H1 (cell line): ENCODE measurements around the gene KCNMA1. TPM values are rescaled to one million over a fixed set of nuclear protein-coding genes. Genes with fewer than 3 reads are reported as not detected.

Experiments
- CTCF ChIA-PET: fragments of 300-600 bp; sonication (Branson Sonifier 250); formaldehyde crosslinking; loops from one replicate; lab custom pipeline; 2021; ENCODE audit not compliant: partially characterized antibody; lab: Charles Lee
- POLR2A ChIA-PET: fragments of 300-600 bp; sonication (Branson Sonifier 250); formaldehyde crosslinking; loops from one replicate; lab custom pipeline; 2021; ENCODE audit warnings: inconsistent platforms; ENCODE audit not compliant: partially characterized antibody; lab: Charles Lee
- DNase-seq, 2 experiments: peaks; one replicate each; pipeline versions ENCODE4 v3.0.0 to v3.0.0-alpha.2; 2010 to 2022; ENCODE audit warnings: low spot score in 2 of 2, low read depth in 1 of 2, mixed read lengths in 1 of 2
- FAIRE-seq: peaks from 2 replicates; lab custom pipeline; 2011; peaks lifted over from hg19 to GRCh38; lab: Jason Lieb, UNC
- H2AFZ ChIP-seq: 2 replicates; pipeline ENCODE4 v1.8.1; 2012; ENCODE audit warnings: low read length, inconsistent platforms
- H2AK5ac ChIP-seq: 2 replicates; pipeline ENCODE4 v1.6.1; 2013; ENCODE audit warnings: low read depth, low read length
- H2BK120ac ChIP-seq: replicated peaks from 2 replicates; pipeline ENCODE3; 2013; ENCODE audit warnings: low read depth, low read length, inconsistent platforms
- H2BK12ac ChIP-seq: 2 replicates; pipeline ENCODE4 v1.6.1; 2013; ENCODE audit warnings: low read depth, low read length
- H2BK15ac ChIP-seq: 2 replicates; pipeline ENCODE4 v1.6.1; 2013; ENCODE audit warnings: low read length
- H2BK20ac ChIP-seq: 2 replicates; pipeline ENCODE4 v1.6.1; 2013; ENCODE audit warnings: low read length
- H2BK5ac ChIP-seq: 2 replicates; pipeline ENCODE4 v1.6.1; 2013; ENCODE audit warnings: low read depth, low read length
- H3K14ac ChIP-seq: 2 replicates; pipeline ENCODE4 v1.6.1; 2013; ENCODE audit warnings: inconsistent platforms; ENCODE audit not compliant: insufficient read length
- H3K18ac ChIP-seq: 2 replicates; pipeline ENCODE4 v1.6.1; 2013; ENCODE audit warnings: low read length; ENCODE audit errors: extremely low read depth
- H3K23ac ChIP-seq: 2 replicates; pipeline ENCODE4 v1.6.1; 2013; ENCODE audit warnings: inconsistent platforms; ENCODE audit not compliant: insufficient read length
- H3K23me2 ChIP-seq: 2 replicates; pipeline ENCODE4 v1.6.1; 2013; ENCODE audit warnings: low read depth, low read length
- H3K27ac ChIP-seq: 2 replicates; pipeline ENCODE4 v1.6.1; 2011; ENCODE audit warnings: low read depth, low read length, inconsistent platforms
- H3K27me3 ChIP-seq, 4 experiments: replicated peaks in 1 of 4; 1 replicate in 1 of 4; 2 replicates in 3 of 4; pipeline versions ENCODE4 v1.6.1 to v1.8.1; 2011 to 2013; ENCODE audit warnings: low read length in 3 of 4, mild to moderate bottlenecking in 3 of 4, inconsistent platforms in 2 of 4, mixed read lengths in 2 of 4, moderate library complexity in 1 of 4; ENCODE audit not compliant: control insufficient read depth in 3 of 4, insufficient read depth in 3 of 4; ENCODE audit errors: extremely low read depth in 1 of 4
- H3K36me3 ChIP-seq, 4 experiments: 2 replicates each; pipeline versions ENCODE4 v1.6.1 to v1.8.1; 2011 to 2013; ENCODE audit warnings: mild to moderate bottlenecking in 4 of 4, low read length in 3 of 4, moderate library complexity in 2 of 4, control low read depth in 1 of 4, inconsistent platforms in 1 of 4; ENCODE audit not compliant: insufficient read depth in 4 of 4, control insufficient read depth in 2 of 4
- H3K4ac ChIP-seq: replicated peaks from 2 replicates; pipeline ENCODE3; 2013; ENCODE audit warnings: low read length, low read depth, mixed read lengths, inconsistent platforms; ENCODE audit not compliant: insufficient read length
- H3K4me1 ChIP-seq, 4 experiments: replicated peaks in 1 of 4; 1 replicate in 1 of 4; 2 replicates in 3 of 4; pipeline versions ENCODE4 v1.6.1 to v1.8.1; 2011 to 2013; ENCODE audit warnings: low read length in 3 of 4, inconsistent platforms in 2 of 4, mixed read lengths in 1 of 4; ENCODE audit not compliant: insufficient read depth in 4 of 4, control insufficient read depth in 3 of 4
- H3K4me2 ChIP-seq, 2 experiments: 2 replicates each; pipeline versions ENCODE4 v1.6.1 to v1.8.1; 2011 to 2013; ENCODE audit warnings: low read depth in 2 of 2, low read length in 2 of 2, control low read depth in 1 of 2, inconsistent platforms in 1 of 2, mild to moderate bottlenecking in 1 of 2; ENCODE audit not compliant: insufficient read depth in 1 of 2
- H3K4me3 ChIP-seq, 4 experiments: fragments of 200-600, 300-600 bp in 1 of 4; sonication (generic), shearing (Covaris generic), sonication (Bioruptor Twin) in 1 of 4; 2 replicates each; pipeline versions ENCODE4 v1.5.1 to v1.8.1; 2011 to 2016; ENCODE audit warnings: low read length in 4 of 4, low read depth in 3 of 4, control low read depth in 2 of 4, inconsistent platforms in 2 of 4, mild to moderate bottlenecking in 2 of 4, mixed read lengths in 1 of 4, moderate library complexity in 1 of 4; ENCODE audit not compliant: insufficient read depth in 2 of 4; ENCODE audit errors: extremely low read depth in 1 of 4
- H3K56ac ChIP-seq: replicated peaks from 2 replicates; pipeline ENCODE3; 2013; ENCODE audit warnings: low read depth, mild to moderate bottlenecking, mixed read lengths, low read length, inconsistent platforms; ENCODE audit not compliant: insufficient read length
- H3K79me1 ChIP-seq: 2 replicates; pipeline ENCODE4 v1.6.1; 2013; ENCODE audit warnings: low read depth, low read length, control low read depth
- H3K79me2 ChIP-seq, 2 experiments: 2 replicates each; pipeline versions ENCODE4 v1.6.1 to v1.8.1; 2012 to 2013; ENCODE audit warnings: low read length in 2 of 2, mild to moderate bottlenecking in 2 of 2, inconsistent platforms in 1 of 2; ENCODE audit not compliant: insufficient read depth in 2 of 2, control insufficient read depth in 1 of 2
- H3K9ac ChIP-seq, 4 experiments: replicated peaks in 1 of 4; 1 replicate in 1 of 4; 2 replicates in 3 of 4; pipeline versions ENCODE4 v1.6.1 to v1.8.1; 2011 to 2013; ENCODE audit warnings: low read depth in 3 of 4, low read length in 3 of 4, control low read depth in 2 of 4, mild to moderate bottlenecking in 2 of 4, moderate library complexity in 2 of 4, inconsistent platforms in 1 of 4; ENCODE audit errors: extremely low read depth in 1 of 4
- H3K9me3 ChIP-seq, 2 experiments: 2 replicates each; pipeline versions ENCODE4 v1.6.1 to v1.8.1; 2012 to 2013; ENCODE audit warnings: mild to moderate bottlenecking in 2 of 2, moderate library complexity in 2 of 2, control low read depth in 1 of 2, inconsistent platforms in 1 of 2, low read depth in 1 of 2, low read length in 1 of 2, mixed read lengths in 1 of 2; ENCODE audit not compliant: insufficient read depth in 2 of 2
- H4K20me1 ChIP-seq, 2 experiments: replicated peaks in 1 of 2; 2 replicates each; pipeline versions ENCODE3 to v1.8.1; 2011 to 2013; ENCODE audit warnings: inconsistent platforms in 2 of 2, low read length in 2 of 2, mild to moderate bottlenecking in 1 of 2; ENCODE audit not compliant: insufficient read depth in 2 of 2, control insufficient read depth in 1 of 2
- H4K5ac ChIP-seq: 2 replicates; pipeline ENCODE4 v1.6.1; 2013; ENCODE audit warnings: low read length, low read depth, mixed read lengths, inconsistent platforms; ENCODE audit not compliant: insufficient read length
- H4K8ac ChIP-seq: 2 replicates; pipeline ENCODE4 v1.8.0; 2013; ENCODE audit warnings: mild to moderate bottlenecking, moderate library complexity, low read length, inconsistent platforms; ENCODE audit not compliant: insufficient read depth; ENCODE audit errors: extremely low read depth
- H4K91ac ChIP-seq: replicated peaks from 2 replicates; pipeline ENCODE3; 2013; ENCODE audit warnings: low read length, mixed read lengths, inconsistent platforms; ENCODE audit not compliant: insufficient read length
- BACH1 ChIP-seq: IDR thresholded peaks from 2 replicates; pipeline ENCODE4 v1.6.1; 2012; ENCODE audit warnings: low read length, improper control_type of control experiment
- CHD1 ChIP-seq: IDR thresholded peaks from 2 replicates; pipeline ENCODE4 v1.6.1; 2012; ENCODE audit warnings: low read depth, low read length, improper control_type of control experiment
- RAD21 ChIP-seq, 2 experiments: IDR thresholded peaks in 1 of 2; conservative IDR thresholded peaks in 1 of 2; 2 replicates each; pipeline ENCODE4 v1.6.1; 2011; ENCODE audit warnings: low read depth in 2 of 2, low read length in 2 of 2, improper control_type of control experiment in 1 of 2, inconsistent platforms in 1 of 2, mild to moderate bottlenecking in 1 of 2, moderate library complexity in 1 of 2
- WGBS, 2 experiments: shearing (Covaris generic) in 1 of 2; methylation state at CpG; one replicate each; pipeline versions ENCODE4 v1.1.6 to v1.1.7; 2013 to 2015; ENCODE audit warnings: low lambda C conversion rate in 2 of 2, mixed read lengths in 2 of 2, inconsistent platforms in 1 of 2, low coverage in 1 of 2, missing lambda C conversion rate in 1 of 2; ENCODE audit not compliant: insufficient replicate concordance in 2 of 2, insufficient coverage in 1 of 2, insufficient read length in 1 of 2; ENCODE audit errors: extremely low coverage in 1 of 2, missing lambda C conversion rate in 1 of 2; 5-methylcytosine and 5-hydroxymethylcytosine counted together
- polyA plus RNA-seq, 7 experiments: library from polyadenylated mRNA; depleted of rRNA in 3 of 7; stranded (reverse) in 5 of 7; unstranded in 2 of 7; fragments of >200 nt in 5 of 7; fragments of 200-250 nt in 2 of 7; gene quantifications; 1 replicate in 5 of 7; 2 replicates in 1 of 7; 4 replicates in 1 of 7; pipeline versions ENCODE4 v1.2.1 to v1.2.3, GENCODE V29; 2011 to 2013; ENCODE audit warnings: missing spikeins in 2 of 7, mixed read lengths in 2 of 7
- total RNA-seq: library from RNA; stranded (reverse); fragmentation: NEBNext Ultra II Directional; extraction: Animal tissue kit (Norgen Biotek cat#: 25700); gene quantifications from 2 replicates; pipeline ENCODE4 v1.2.1, GENCODE V29; 2021
- TF ChIP-seq, protein P1 (sequence below): IDR thresholded peaks from 2 replicates; pipeline ENCODE4 v1.6.1; 2012; ENCODE audit warnings: inconsistent platforms

The KCNMA1 gene
- total and polyA plus RNA-seq, 2 of the 8 experiments (the other 6 are each of a cell fraction or from before 2014, with no cell fraction given) = 10.2 to 11.1 TPM

DNA sequence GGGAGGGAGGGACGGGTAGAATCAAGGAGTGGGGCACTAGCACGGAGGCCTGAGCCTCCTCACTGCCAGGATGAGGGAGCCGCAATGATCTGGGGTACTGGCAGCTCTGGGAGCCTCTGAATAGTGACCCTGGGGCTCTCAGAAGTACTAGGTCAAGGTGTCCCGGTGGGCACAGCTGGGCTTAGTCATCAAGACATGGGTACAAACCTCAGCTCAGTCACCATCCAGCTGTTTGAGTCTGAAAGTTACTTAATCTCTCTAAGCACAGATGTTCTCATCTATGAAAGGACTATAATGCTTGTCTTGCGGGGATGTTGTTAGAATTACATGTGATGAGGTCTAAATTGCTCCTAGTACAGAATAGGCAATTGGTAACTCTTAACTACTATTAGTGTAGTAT lies 276.8 kb downstream of the KCNMA1 start:
- Histone ChIP-seq H4K20me1 (no peaks in the 10 kb centered on the region), H3K4me1 (peaks cover 0 to 2% (median 0%) of the 10 kb centered on the region in 4 experiments; a peak in 2 of 7 replicates), H2BK12ac (no peak overlapping the region), H4K8ac (no peak overlapping the region), H3K27me3 (no peaks in the 10 kb centered on the region), H2BK20ac (no peak overlapping the region), H2BK15ac (no peak overlapping the region), H3K9ac (no peak overlapping the region), H2AFZ (no peak overlapping the region), H3K14ac (no peak overlapping the region), H3K23ac (no peak overlapping the region), H3K56ac (no peak overlapping the region), H4K5ac (no peak overlapping the region), H3K23me2 (no peaks in the 10 kb centered on the region), H3K36me3 (no peaks in the 10 kb centered on the region), H3K4me2 (no peak overlapping the region), H3K18ac (no peak overlapping the region), H3K79me1 (no peaks in the 10 kb centered on the region), H2BK5ac (no peak overlapping the region), H4K91ac (no peak overlapping the region), H2BK120ac (no peak overlapping the region), H3K79me2 (no peaks in the 10 kb centered on the region), H3K9me3 (no peaks in the 10 kb centered on the region; a peak in 1 of 4 replicates), H3K27ac (no peak overlapping the region), H3K4ac (no peak overlapping the region), H2AK5ac (no peak overlapping the region), H3K4me3 (no peak overlapping the region)
- POLR2A ChIA-PET = no interaction called here
- FAIRE-seq (no peak), DNase-seq (no peak)
- no peak for TF ChIP-seq CHD1
- no peak for TF ChIP-seq RAD21 (IDR thresholded peaks at IDR 0.05 in 1 of 2, conservative IDR thresholded peaks at IDR 0.05 in 1 of 2; ENCODE audit: low read depth in 2 of 2, low read length in 2 of 2)
- TF ChIP-seq, protein P1, sequence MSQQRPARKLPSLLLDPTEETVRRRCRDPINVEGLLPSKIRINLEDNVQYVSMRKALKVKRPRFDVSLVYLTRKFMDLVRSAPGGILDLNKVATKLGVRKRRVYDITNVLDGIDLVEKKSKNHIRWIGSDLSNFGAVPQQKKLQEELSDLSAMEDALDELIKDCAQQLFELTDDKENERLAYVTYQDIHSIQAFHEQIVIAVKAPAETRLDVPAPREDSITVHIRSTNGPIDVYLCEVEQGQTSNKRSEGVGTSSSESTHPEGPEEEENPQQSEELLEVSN = no peak
- TF ChIP-seq BACH1 = no peak
- CTCF ChIA-PET = interaction anchor here (0.9 to 1.9 kb wide), 4 partner anchors 17 to 351 kb away, joined by 3 to 5 read pairs (median 3); no protein-coding TSS in a partner anchor
- 97% methylated on average over 5 of the region's 5 CpGs; no CpG with 5 or more reads in 1 of the 2 experiments for WGBS, 2 experiments
